ENCODE results near the gene OR9A2. TPM values are rescaled to one million over a fixed set of nuclear protein-coding genes. Genes with fewer than 3 reads are reported as not detected.

OR9A2 gene
- not detected for total RNA-seq

- no peak within 1 kb of the TSS for H3K4me3 ChIP-seq
- H3K9me3 ChIP-seq, result no peaks in the 10 kb centered on the region
- no peaks in the 10 kb centered on the region for H3K36me3 ChIP-seq
- no peaks in the 10 kb centered on the region for H3K4me1 ChIP-seq
- WGBS, result 70% methylated on average over 1 of the region's 1 CpG
- H3K27ac ChIP-seq (replicated peaks in 1 of 4), result no peak within 1 kb of the TSS
- TF ChIP-seq POLR2A (IDR thresholded peaks at IDR 0.05; ENCODE audit: low read depth), result no peak
- TF ChIP-seq POLR2AphosphoS5 (IDR thresholded peaks at IDR 0.05), result no peak
- no peak for TF ChIP-seq EP300 (IDR thresholded peaks at IDR 0.05)
- TF ChIP-seq CTCF (IDR thresholded peaks at IDR 0.05), result no peak
- peaks cover 0 to 5% (median 0%) of the 10 kb centered on the region in 4 donors for H3K27me3 ChIP-seq
- DNase-seq (ENCODE audit: extremely low spot score), result no peak
- intact Hi-C loops (cut with DNase I), result no loop called here
These were observed at the start of gene OR9A2 for GRCh38 chr7:143027032-143027431. TSS of gene OR9A2 (minus strand) at chr7:143027132. CDS start at chr7:143027132, 0 bp downstream.

- H3K36me3 ChIP-seq, result no peaks in the 10 kb centered on the region
- intact Hi-C loops (cut with DNase I), result no loop called here
These were observed 47.2 kb upstream of the OR9A2 start for GRCh38 chr7:143074141-143074540.

GRCh38 chr7:143073556-143073955, 46.6 kb upstream of the OR9A2 start:
- Histone ChIP-seq H3K4me3 (no peak overlapping the region), H3K36me3 (no peaks in the 10 kb centered on the region), H3K4me1 (no peaks in the 10 kb centered on the region), H3K27ac (replicated peaks in 1 of 4) (no peak overlapping the region), H3K9me3 (no peaks in the 10 kb centered on the region), H3K27me3 (no peaks in the 10 kb centered on the region)
- intact Hi-C loops (cut with DNase I), result no loop called here
- WGBS, result 89% methylated on average over 3 of the region's 3 CpGs
- DNase-seq (ENCODE audit: extremely low spot score), result no peak
- TF ChIP-seq EP300 (IDR thresholded peaks at IDR 0.05), result no peak

More at GRCh38 chr7:143074141-143074540, 47.2 kb upstream of the OR9A2 start:
- no peak overlapping the region for H3K27ac ChIP-seq (replicated peaks in 1 of 4)
- no peak overlapping the region for H3K4me3 ChIP-seq
- no peaks in the 10 kb centered on the region for H3K27me3 ChIP-seq
- no peaks in the 10 kb centered on the region for H3K4me1 ChIP-seq
- no peaks in the 10 kb centered on the region for H3K9me3 ChIP-seq
- no peak for DNase-seq (ENCODE audit: extremely low spot score)
- TF ChIP-seq POLR2AphosphoS5 (IDR thresholded peaks at IDR 0.05) (no peak), EP300 (IDR thresholded peaks at IDR 0.05) (no peak), CTCF (IDR thresholded peaks at IDR 0.05) (no peak)

GRCh38 chr7:143069912-143070500, 43.1 kb upstream of the OR9A2 start:
- no peaks in the 10 kb centered on the region for H3K4me1 ChIP-seq
- intact Hi-C loops (cut with DNase I), result no loop called here
- no peak for DNase-seq (ENCODE audit: extremely low spot score)
- no peaks in the 10 kb centered on the region for H3K36me3 ChIP-seq
- WGBS, result 64% methylated on average over 6 of the region's 6 CpGs
- no peak overlapping the region for H3K4me3 ChIP-seq
- H3K27ac ChIP-seq (replicated peaks in 1 of 4), result no peak overlapping the region
- no peaks in the 10 kb centered on the region for H3K27me3 ChIP-seq
- TF ChIP-seq CTCF (IDR thresholded peaks at IDR 0.05) (no peak), POLR2A (IDR thresholded peaks at IDR 0.05; ENCODE audit: low read depth) (no peak), POLR2AphosphoS5 (IDR thresholded peaks at IDR 0.05) (no peak), EP300 (IDR thresholded peaks at IDR 0.05) (no peak)
- no peaks in the 10 kb centered on the region for H3K9me3 ChIP-seq

- no peaks in the 10 kb centered on the region for H3K36me3 ChIP-seq
- WGBS, result 30% methylated on average over 2 of the region's 2 CpGs
- intact Hi-C loops (cut with DNase I), result no loop called here
- no peak for TF ChIP-seq POLR2AphosphoS5 (IDR thresholded peaks at IDR 0.05)
- no peak for TF ChIP-seq CTCF (IDR thresholded peaks at IDR 0.05)
- no peak for TF ChIP-seq POLR2A (IDR thresholded peaks at IDR 0.05; ENCODE audit: low read depth)
- no peak for TF ChIP-seq EP300 (IDR thresholded peaks at IDR 0.05)
- DNase-seq (ENCODE audit: extremely low spot score), result no peak
- no peaks in the 10 kb centered on the region for H3K9me3 ChIP-seq
- H3K4me1 ChIP-seq, result no peaks in the 10 kb centered on the region
- H3K27ac ChIP-seq (replicated peaks in 1 of 4), result no peak overlapping the region
- no peak overlapping the region for H3K4me3 ChIP-seq
- no peaks in the 10 kb centered on the region for H3K27me3 ChIP-seq
These were observed 41.5 kb upstream of the OR9A2 start for GRCh38 chr7:143068446-143068845.

All from esophagus muscularis mucosa (tissue), 4 donors.